ENCODE data around the gene RITA1. TPM values are rescaled to one million over a fixed set of nuclear protein-coding genes. Genes with fewer than 3 reads are reported as not detected.

RITA1 gene
- total RNA-seq, 1 experiment from 2014 or later, result 20.7 TPM

GRCh38 chr12:113201187-113202177 is 16.0 kb downstream of the RITA1 start:
- H3K27ac ChIP-seq (ENCODE audit: low read depth, low read length), result no peak overlapping the region
- H3K4me3 ChIP-seq (replicated peaks in 1 of 2; ENCODE audit: low read depth in 1 of 2, low read length in 2 of 2), result no peak overlapping the region
- no peak overlapping the region for H2AFZ ChIP-seq (ENCODE audit: low read depth, low read length, poor library complexity, severe bottlenecking)
- H3K36me3 ChIP-seq (ENCODE audit: control insufficient read depth in 1 of 2, insufficient read depth in 2 of 2, low read length in 2 of 2), result no peaks in the 10 kb centered on the region
- ChIA-PET RAD21 (ENCODE audit: low non-redundant PET in 1 of 2, low total read pairs in 2 of 2, uncharacterized antibody in 2 of 2, unreplicated experiment in 2 of 2) (no interaction called here), CTCF (no interaction called here), POLR2A (no interaction called here)
- DNase-seq (ENCODE audit: low read depth, low spot score) (no peak), ATAC-seq (no peak)
- H3K9me3 ChIP-seq (ENCODE audit: control insufficient read depth in 1 of 2, insufficient read depth in 1 of 2, low read depth in 1 of 2, low read length in 2 of 2), result no peaks in the 10 kb centered on the region
- no peak overlapping the region for H3K9ac ChIP-seq (ENCODE audit: low read length)
- no peak overlapping the region for H3K4me2 ChIP-seq (ENCODE audit: low read length)
- intact Hi-C loops (cut with micrococcal nuclease), result no loop called here
- BruUV-seq (replicated peaks), result no TSS peak
- no peaks in the 10 kb centered on the region for H4K20me1 ChIP-seq (ENCODE audit: insufficient read depth)
- H3K27me3 ChIP-seq (ENCODE audit: insufficient read depth, low read length), result no peaks in the 10 kb centered on the region
- H3K4me1 ChIP-seq (ENCODE audit: control insufficient read depth in 1 of 2, insufficient read depth in 2 of 2, low read length in 2 of 2), result peaks cover 18 to 34% of the 10 kb centered on the region in 2 experiments
- no peaks in the 10 kb centered on the region for H3K79me2 ChIP-seq (ENCODE audit: insufficient read depth, low read length)
- TF ChIP-seq FOSL1 (IDR thresholded peaks at IDR 0.05; ENCODE audit: low read depth) (no peak), CEBPB (IDR thresholded peaks at IDR 0.05; ENCODE audit: low read depth) (no peak), JUND (IDR thresholded peaks at IDR 0.05) (no peak), EZH2phosphoT487 (IDR thresholded peaks at IDR 0.05; ENCODE audit: borderline replicate concordance) (no peak), RAD21 (IDR thresholded peaks at IDR 0.05; ENCODE audit: low read depth) (no peak), SP1 (IDR thresholded peaks at IDR 0.05; ENCODE audit: low read depth) (no peak), EZH2 (IDR thresholded peaks at IDR 0.05) (no peak), TCF7L2 (IDR thresholded peaks at IDR 0.05; ENCODE audit: borderline replicate concordance, extremely low read depth, insufficient read depth, insufficient read length) (no peak), SIN3A (IDR thresholded peaks at IDR 0.05; ENCODE audit: low read depth) (no peak), ATF3 (IDR thresholded peaks at IDR 0.05) (no peak), REST (IDR thresholded peaks at IDR 0.05; ENCODE audit: low read depth) (no peak), POLR2AphosphoS5 (IDR thresholded peaks at IDR 0.05; ENCODE audit: low read depth, low read length) (no peak), SRF (IDR thresholded peaks at IDR 0.05; ENCODE audit: low read depth) (no peak), POLR2A (IDR thresholded peaks at IDR 0.05; ENCODE audit: borderline replicate concordance, extremely low read depth, insufficient read depth, insufficient read length) (no peak), EGR1 (IDR thresholded peaks at IDR 0.05; ENCODE audit: low read depth) (no peak), ELF1 (IDR thresholded peaks at IDR 0.05; ENCODE audit: borderline replicate concordance, low read depth) (no peak)
- TF ChIP-seq, protein P1, sequence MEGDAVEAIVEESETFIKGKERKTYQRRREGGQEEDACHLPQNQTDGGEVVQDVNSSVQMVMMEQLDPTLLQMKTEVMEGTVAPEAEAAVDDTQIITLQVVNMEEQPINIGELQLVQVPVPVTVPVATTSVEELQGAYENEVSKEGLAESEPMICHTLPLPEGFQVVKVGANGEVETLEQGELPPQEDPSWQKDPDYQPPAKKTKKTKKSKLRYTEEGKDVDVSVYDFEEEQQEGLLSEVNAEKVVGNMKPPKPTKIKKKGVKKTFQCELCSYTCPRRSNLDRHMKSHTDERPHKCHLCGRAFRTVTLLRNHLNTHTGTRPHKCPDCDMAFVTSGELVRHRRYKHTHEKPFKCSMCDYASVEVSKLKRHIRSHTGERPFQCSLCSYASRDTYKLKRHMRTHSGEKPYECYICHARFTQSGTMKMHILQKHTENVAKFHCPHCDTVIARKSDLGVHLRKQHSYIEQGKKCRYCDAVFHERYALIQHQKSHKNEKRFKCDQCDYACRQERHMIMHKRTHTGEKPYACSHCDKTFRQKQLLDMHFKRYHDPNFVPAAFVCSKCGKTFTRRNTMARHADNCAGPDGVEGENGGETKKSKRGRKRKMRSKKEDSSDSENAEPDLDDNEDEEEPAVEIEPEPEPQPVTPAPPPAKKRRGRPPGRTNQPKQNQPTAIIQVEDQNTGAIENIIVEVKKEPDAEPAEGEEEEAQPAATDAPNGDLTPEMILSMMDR (IDR thresholded peaks at IDR 0.05 in 2 of 3, conservative IDR thresholded peaks at IDR 0.05 in 1 of 3; ENCODE audit: borderline replicate concordance in 1 of 3, insufficient read depth in 1 of 3, low read depth in 2 of 3, low read length in 2 of 3), result no peak
- H3K9me2 ChIP-seq (ENCODE audit: insufficient read depth), result no peaks in the 10 kb centered on the region
